Measurements from ENCODE around the gene DCAF4.
"Not testable (repeated sequence)": the region's sequence is repeated elsewhere in the genome, so short reads cannot be mapped to it uniquely, and the experiment has no call there.

Gene DCAF4

DNA sequence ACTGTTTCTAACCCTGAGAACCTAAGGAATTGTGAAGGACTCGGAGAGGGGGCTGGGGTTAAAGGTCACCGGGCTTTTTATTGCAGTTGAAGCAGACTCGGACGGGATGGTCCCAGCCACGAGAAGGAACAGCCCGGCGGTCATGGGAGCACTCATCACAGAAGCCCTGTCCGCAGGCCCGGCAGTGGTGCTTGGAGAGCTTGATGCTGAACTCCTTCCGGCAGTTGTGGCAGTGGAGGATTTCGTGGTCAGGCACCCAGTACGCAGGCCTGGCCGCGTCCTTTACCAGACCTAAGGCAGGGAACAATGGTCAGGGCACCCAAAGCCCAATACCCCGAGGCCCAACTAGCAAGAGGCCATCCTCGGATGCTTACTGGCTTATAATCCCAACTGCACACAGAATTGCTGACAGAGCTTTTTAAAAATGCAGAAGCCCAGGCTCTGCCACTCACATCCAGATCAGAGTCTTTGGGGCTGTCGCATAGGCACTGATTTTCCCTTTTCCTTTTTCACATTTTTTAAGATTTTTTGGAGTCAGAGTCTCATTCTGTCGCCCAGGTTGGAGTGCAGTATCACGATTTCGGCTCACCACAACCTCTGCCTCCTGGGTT is 44.7 kb downstream of the DCAF4 start:
- DNase-seq (ENCODE audit: low read depth): no peak

DNA sequence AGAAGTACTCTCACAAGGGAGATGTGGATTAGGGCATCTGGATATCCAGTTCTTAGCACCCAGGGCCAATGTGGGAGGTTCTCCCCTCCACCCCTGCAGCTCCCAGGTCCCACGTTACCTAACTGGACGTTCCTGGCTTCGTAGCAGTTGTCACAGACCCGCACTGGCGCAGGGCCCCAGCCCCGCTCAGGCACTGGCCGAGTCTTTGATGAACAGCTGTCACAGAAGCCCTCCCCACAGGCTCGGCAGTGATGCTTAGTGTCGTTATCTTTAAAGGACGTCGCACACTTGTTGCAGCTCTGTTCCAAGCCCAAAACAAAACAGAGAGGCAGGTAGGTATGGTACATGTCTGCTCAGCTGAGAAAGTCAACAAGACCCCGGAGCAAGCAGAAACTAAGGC is 48.4 kb downstream of the DCAF4 start:
- DNase-seq (ENCODE audit: low read depth): no peak

DNA sequence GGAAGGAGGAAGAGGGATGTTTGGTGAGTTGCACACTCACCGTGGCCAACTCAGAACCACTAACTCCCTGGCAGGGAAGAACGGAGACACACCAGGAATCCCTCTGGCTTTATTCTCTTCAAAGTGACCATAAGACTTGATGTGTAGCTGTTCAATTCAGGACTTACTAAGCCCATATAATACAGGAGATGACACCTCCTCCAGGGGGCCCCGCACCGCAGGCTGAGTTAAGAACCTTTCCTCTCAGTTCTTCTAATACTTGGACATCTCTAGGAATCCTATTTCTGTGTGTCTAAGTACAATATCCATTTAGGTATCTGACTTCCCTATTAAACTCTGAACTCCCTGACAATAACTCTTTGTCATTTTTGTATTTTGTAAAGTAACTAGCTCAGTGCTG is 49.5 kb downstream of the DCAF4 start:
- DNase-seq (ENCODE audit: low read depth): no peak

DNA sequence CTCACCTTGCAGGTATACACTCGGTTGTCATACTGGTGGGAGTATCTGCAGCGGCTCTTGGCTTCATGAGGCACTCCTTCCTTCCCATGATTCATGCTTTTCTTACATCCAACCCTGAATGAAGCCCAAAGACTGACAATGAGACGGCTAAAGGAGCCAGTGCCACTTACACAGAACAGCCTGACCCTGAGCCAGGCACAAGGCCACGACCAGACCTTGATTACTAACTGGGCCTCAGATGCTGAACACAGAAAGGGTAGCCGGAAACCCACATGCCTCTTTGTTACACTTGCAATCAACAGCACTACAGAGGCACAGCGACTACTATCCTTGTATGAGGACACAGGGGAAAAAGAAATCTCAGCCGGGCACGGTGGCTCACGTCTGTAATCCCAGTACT is 52.6 kb downstream of the DCAF4 start:
- no peak for DNase-seq (ENCODE audit: low read depth)

DNA sequence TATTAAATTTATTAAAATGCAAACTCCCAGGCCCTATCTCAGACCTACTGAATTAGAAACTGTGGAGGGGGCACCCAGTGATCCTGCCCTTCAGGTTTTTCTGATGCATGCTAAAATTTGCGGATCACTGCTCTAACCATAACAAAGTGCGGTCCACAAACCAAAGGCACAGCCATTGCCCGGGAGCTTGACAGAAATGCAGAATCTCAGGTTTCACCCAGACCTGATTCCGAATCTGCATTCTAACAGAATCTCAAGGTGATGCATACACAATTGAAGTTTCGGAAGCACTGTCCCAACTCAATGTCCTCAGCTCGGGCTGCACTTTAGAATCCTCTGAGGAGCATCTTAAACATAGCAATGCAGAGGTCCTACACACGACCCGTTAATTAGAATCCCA is 54.6 kb downstream of the DCAF4 start:
- no peak for DNase-seq (ENCODE audit: low read depth)

DNA sequence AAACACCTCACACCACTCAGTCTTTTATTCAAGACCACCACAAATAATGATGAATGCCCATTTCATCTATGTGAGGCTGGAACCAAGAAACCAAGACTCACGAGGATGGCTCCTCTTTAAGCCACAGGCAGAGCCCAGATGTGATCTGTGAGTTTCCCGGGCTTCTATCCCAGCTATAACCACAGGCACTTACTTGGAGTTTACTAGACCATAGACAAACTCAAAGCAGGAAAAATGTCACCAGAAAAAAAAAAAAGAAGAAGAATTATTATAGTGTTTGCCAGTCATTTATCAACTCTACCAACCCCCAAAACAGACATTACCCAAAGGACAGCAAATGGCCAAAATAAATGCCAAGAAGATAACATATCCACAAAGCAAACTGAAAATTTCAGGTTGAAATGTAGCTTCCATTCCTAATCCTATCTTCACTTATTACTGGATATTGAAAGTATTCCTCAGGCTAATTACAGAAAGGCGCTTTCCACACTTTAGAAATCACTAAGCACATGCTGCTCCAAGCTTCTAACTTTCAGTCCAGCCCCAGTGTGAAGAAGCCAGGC is 56.0 kb downstream of the DCAF4 start:
- no peak for DNase-seq (ENCODE audit: low read depth)

DNA sequence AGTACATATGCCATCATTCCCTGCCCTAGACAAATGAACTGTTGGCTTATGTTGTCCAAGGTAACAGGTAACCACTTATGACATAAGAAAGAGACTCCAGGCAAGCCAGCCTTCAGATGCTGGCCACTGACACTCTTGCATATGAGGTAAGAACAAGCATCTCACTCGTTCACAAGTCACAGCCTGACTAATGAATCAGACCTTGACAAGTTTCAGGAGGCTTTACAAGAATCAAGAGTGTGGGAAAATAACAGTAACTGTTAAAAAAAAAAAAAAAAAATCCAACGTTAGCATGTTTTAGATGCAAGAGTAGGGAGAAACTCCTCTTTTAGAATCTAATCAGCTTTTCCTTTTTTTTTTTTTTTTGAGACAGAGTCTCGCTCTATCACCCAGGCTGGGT is 60.0 kb downstream of the DCAF4 start:
- no peak for DNase-seq (ENCODE audit: low read depth)

DNA sequence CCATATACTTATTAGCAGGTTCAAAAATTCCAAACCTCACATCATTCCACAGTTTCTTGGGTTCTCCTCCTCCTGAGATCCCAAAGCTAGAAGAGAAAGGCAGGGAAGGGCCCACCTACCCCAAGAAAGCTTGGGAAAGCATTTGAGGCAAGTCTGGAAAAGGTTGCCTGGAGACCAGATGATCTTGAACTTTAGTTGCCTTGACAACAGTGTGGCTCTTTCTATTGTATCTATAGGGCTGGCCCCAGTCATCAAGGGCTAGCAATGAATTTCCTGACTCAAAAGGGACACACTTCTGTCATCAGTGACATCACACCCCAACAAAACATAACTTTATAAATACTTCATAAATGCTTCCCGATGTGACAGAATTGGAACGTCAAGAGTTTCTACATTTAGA is 60.6 kb downstream of the DCAF4 start:
- no peak for DNase-seq (ENCODE audit: low read depth)

DNA sequence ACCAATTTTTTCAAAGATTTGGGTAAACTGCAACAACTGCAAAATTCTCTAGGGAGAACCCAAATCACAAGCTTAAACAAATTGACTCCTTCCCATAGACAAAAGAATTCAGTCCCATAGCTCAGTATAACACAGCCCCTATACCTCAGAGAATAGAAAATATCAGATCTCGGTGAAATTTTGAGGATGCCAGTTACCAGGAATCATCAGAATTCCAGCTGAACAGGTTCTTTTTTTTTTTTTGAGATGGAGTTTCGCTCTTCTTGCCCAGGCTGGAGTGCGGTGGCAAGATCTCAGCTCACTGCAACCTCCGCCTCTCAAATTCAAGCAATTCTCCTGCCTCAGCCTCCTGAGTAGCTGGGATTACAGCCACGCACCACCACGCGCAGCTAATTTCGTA is 63.9 kb downstream of the DCAF4 start:
- DNase-seq (ENCODE audit: low read depth): no peak

DNA sequence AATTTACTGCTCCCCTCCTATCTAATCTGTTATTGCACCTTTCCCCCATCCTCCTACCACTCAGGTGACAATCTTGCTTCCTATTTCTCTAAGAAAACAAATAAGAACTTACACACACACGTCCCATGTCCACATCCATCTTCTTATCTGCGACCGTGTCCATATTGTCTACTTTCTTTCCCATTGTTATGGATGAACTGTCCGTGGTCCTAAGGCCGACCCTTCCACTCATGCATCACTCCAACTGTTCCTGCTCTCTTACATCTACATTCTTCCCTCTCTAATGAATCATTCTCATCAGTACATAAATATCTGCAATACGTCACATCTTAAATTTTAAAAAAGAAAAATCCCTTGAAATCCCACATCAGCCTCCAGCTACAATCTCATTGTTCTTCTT is 70.7 kb downstream of the DCAF4 start:
- no peak for DNase-seq (ENCODE audit: low read depth)

DNA sequence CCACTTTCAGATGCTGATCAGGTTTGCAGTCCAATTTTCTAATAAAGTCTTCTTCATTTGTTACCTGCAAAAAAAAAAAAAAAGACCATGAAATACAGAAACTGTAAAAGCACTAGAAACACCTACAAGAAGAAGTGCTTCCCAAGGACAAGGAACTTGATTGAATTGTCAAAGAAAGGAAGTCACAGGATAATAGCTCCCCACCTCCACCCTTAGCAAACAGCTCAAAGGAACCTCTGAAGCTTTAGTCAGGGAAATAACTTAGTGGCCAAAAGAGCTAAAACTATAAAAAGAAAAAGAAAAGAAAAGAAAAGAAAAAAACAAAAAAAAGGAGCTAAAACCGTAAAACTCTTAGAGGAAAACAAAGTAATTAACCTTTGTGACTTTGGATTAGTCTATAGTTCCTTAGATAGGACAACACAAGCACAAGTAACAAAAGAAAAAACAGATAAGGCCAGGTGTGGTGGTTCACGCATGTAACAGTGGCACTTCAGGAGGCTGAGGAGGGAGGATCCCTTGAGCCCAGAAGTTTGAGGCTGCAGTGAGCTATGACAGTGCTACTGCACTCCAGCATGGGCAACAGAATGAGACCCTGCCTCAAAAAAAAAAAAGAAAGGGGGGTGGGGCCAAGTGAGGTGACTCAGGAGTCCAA is 72.1 kb downstream of the DCAF4 start:
- no peak for DNase-seq (ENCODE audit: low read depth)

DNA sequence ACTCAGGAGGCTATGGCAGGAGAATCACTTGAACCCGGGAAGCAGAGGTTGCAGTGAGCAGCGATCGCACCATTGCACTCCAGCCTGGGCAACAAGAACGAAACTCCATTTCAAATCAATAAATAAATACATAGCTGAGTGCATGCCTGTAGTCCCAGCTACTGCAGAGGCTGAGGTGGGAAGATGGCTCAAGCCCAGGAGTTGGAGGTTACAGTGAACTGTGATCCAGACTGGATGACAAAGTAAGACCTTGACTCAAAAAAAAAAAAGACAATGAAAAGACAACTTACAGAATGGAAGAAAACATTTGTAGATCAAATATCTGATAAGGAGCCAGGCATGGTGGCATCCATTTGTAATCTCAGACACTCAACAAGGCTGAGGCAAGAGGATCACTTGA is 73.1 kb downstream of the DCAF4 start:
- no peak for DNase-seq (ENCODE audit: low read depth)

DNA sequence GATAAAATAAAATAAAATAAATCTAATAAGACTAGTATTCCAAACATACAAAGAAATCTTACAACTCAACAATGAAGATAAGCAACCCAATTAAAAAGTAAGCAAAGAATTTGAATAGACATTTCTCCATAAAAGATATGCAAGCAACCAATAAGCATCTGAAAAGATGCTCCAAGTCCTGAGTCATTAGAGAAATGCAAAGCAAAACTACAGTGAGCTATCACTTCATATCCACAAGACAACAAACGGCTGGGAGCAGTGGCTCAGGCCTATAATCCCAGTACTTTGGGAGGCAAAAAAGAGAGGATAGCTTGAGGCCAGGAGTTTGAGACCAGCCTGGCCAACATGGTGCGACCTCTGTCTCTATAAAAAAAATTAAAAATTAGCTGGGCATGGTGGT is 73.8 kb downstream of the DCAF4 start:
- no peak for DNase-seq (ENCODE audit: low read depth)

DNA sequence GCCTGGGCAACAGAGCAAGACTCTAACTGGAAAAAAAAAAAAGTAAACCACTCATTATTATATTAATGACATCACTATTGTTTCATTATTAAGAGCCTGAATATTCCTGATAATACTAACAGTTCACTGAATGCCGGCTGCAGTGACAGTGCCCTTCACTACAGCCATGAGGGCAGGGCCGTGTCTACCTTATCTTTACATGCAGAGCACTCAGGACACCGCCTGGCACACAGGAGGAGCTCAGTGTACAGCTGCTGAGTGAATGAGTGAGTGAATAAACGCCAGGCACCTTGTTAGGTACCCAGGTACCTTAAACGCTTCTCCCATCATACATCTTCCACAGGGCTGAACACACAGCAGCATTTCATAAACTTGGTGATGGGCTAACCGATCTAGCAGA is 77.4 kb downstream of the DCAF4 start:
- no peak for DNase-seq (ENCODE audit: low read depth)

DNA sequence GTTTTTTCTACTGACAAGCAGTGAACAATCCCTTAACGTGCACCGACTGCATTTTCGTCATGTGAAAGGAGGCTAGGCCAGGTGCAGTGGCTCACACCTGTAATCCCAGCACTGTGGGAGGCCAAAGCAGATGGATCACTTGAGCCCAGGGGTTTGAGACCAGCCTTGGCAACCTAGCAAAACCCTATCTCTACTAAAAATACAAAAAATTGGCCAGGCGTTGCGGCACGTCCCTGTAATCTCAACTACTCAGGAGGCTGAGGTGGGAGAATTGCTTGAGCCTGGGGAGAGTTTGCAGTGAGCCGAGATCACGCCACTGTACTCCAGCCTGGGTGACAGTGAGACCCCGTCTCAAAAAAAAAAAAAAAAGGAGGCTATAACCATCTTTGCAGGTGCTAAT is 78.4 kb downstream of the DCAF4 start:
- DNase-seq (ENCODE audit: low read depth): not testable (repeated sequence)

DNA sequence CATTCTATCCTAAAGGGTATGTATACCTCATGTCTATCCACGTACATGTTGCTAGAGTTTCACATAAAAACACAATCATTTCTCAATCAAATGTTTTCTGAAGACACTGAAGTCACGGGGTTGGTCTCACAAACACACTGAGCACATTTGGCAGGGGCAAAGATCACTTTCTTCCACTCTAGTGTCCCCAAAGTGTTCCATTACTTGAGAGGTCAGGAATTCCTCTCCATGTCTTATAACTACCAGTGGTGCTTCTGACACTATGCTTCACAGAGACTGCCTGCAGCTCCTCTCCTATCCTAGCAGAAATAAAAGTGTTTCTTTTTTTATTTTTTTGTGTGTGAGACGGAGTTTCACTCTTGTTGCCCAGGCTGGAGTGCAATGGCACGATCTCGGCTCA is 81.6 kb downstream of the DCAF4 start:
- no peak for DNase-seq (ENCODE audit: low read depth)

DNA sequence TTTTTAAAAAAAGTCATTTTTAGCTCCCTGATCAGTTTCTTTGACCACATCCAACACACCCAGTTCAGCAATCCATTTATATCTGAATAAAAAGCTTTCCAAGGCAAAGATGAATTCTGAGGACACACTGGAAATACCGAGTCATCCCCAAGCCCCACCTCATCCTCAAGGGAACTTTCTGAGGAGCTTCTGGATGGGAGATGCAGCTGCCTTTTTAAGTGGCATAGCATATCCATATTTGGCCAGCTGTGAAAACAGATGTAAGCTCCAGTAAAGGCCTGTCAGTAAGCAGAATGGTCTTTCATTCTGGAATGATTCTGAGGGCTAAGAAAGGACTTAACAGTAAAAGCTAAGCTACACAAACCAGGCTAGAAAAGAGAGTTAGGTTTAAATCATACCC is 82.2 kb downstream of the DCAF4 start:
- no peak for DNase-seq (ENCODE audit: low read depth)

All from HS-5 (cell line).